Stomach (tissue), 9 donors: ENCODE measurements around the gene ITGB5. TPM values are rescaled to one million over a fixed set of nuclear protein-coding genes. Genes with fewer than 3 reads are reported as not detected.
A peak's percentile ranks its signal among the peaks of the same experiment; 100 is the strongest.

Experiments
- DNase-seq, 2 donors: peaks; one replicate each; pipeline versions ENCODE4 v3.0.0 to v3.0.0-alpha.2; 2013 to 2019
- H3K27ac ChIP-seq, 5 donors: fragments of 200-600 bp in 4 of 5; sonication (generic) in 4 of 5; one replicate each; pipeline ENCODE4 v1.5.1; 2013 to 2019; ENCODE audit warnings: mild to moderate bottlenecking in 1 of 5, moderate library complexity in 1 of 5
- H3K27me3 ChIP-seq, 3 donors: fragments of 200-600 bp; sonication (generic); one replicate each; pipeline ENCODE4 v1.5.1; 2017 to 2019; ENCODE audit warnings: mixed run types in 1 of 3
- H3K36me3 ChIP-seq, 4 donors: fragments of 200-600 bp; sonication (generic); 1 replicate in 3 of 4; 2 replicates in 1 of 4; pipeline ENCODE4 v1.5.1; 2016 to 2019
- H3K4me1 ChIP-seq, 4 donors: fragments of 200-600 bp; sonication (generic); one replicate each; pipeline ENCODE4 v1.5.1; 2016 to 2019
- H3K4me3 ChIP-seq, 4 donors: fragments of 200-600 bp; sonication (generic) in 3 of 4; one replicate each; pipeline ENCODE4 v1.5.1; 2016 to 2019; ENCODE audit warnings: mild to moderate bottlenecking in 1 of 4
- H3K9me3 ChIP-seq, 4 donors: fragments of 200-600 bp; sonication (generic); one replicate each; pipeline ENCODE4 v1.5.1; 2016 to 2019
- CTCF ChIP-seq, 7 experiments: fragments of 450-650 bp in 4 of 7; fragments of 200-600 bp in 3 of 7; sonication (generic) in 3 of 7; IDR thresholded peaks; one replicate each; pipeline ENCODE4 v1.5.1; 2016 to 2019; ENCODE audit warnings: antibody characterized with exemption in 7 of 7, control low read depth in 2 of 7, mild to moderate bottlenecking in 1 of 7
- EP300 ChIP-seq: sonication (generic); formaldehyde crosslinking; IDR thresholded peaks from one replicate; pipeline ENCODE4 v1.6.1; 2017; ENCODE audit warnings: antibody characterized with exemption
- POLR2A ChIP-seq, 4 donors: fragments of 450-650 bp; IDR thresholded peaks; one replicate each; pipeline ENCODE4 v1.6.1; 2016; ENCODE audit warnings: antibody characterized with exemption in 4 of 4, control low read depth in 2 of 4, mild to moderate bottlenecking in 1 of 4, moderate library complexity in 1 of 4
- POLR2AphosphoS5 ChIP-seq, 3 donors: sonication (generic); formaldehyde crosslinking; IDR thresholded peaks; one replicate each; pipeline ENCODE4 v1.6.1; 2016; ENCODE audit warnings: antibody characterized with exemption in 3 of 3
- WGBS, 5 donors: extraction: QIAGEN DNeasy Blood & Tissue Kit in 3 of 5; methylation state at CpG; one replicate each; pipeline versions ENCODE4 v1.1.5 to v1.1.7; 2013 to 2018; 5-methylcytosine and 5-hydroxymethylcytosine counted together
- intact Hi-C: fragments of 100-400 bp; cut with DNase I; formaldehyde crosslinking; loops from one replicate; pipeline ENCODE4 v1.15.1; 2023; ENCODE audit warnings: low total_unique reads
- polyA plus RNA-seq, 3 donors: library from polyadenylated mRNA; stranded (reverse); fragments of 200-250 nt; gene quantifications; one replicate each; pipeline ENCODE4 v1.2.3, GENCODE V29; 2013
- total RNA-seq, 5 donors: library from RNA; depleted of rRNA; stranded (reverse); fragments of >200 nt; gene quantifications; one replicate each; pipeline versions ENCODE4 v1.1.0 to v1.2.3, GENCODE V29; 2014 to 2016
- donor health status: healthy with polysubstance abuse.
- donor health status: Bipolar disorder and iron deficiency.
- donor health status: healthy.

ITGB5 gene
- total and polyA plus RNA-seq, 8 donors = 8.2 to 205 (median 54.1) TPM

GRCh38 chr3:124862006-124862405 is 25.2 kb downstream of the ITGB5 start:
- TF ChIP-seq POLR2AphosphoS5 (IDR thresholded peaks at IDR 0.05) (no peak), EP300 (no peak), CTCF (IDR thresholded peaks at IDR 0.05) (no peak), POLR2A (IDR thresholded peaks at IDR 0.05) (no peak)
- intact Hi-C loops = no loop called here
- Histone ChIP-seq H3K27me3 (no peaks in the 10 kb centered on the region), H3K27ac (peak overlapping the region in 3 of 5 donors; percentile 2 to 44 (median 4)), H3K4me1 (peaks cover 4 to 53% (median 27%) of the 10 kb centered on the region in 4 donors), H3K36me3 (peaks cover 0 to 9% (median 2%) of the 10 kb centered on the region in 4 donors), H3K9me3 (no peaks in the 10 kb centered on the region), H3K4me3 (no peak overlapping the region)
- no peak for DNase-seq
- WGBS, 5 donors = 55 to 88% (median 78%) methylated on average over 2 of the region's 2 CpGs

- WGBS, 5 donors = 62 to 83% (median 81%) methylated on average over 9 of the region's 9 CpGs
- no peaks in the 10 kb centered on the region for H3K27me3 ChIP-seq
- peak overlapping the region in 4 of 5 donors; percentile 31 to 70 (median 66) for H3K27ac ChIP-seq
- H3K4me3 ChIP-seq = no peak overlapping the region
- H3K9me3 ChIP-seq = no peaks in the 10 kb centered on the region
- no peak for DNase-seq
- TF ChIP-seq CTCF (IDR thresholded peaks at IDR 0.05) = no peak
- intact Hi-C loops = no loop called here
- H3K36me3 ChIP-seq = peaks cover 0 to 9% (median under 1%) of the 10 kb centered on the region in 4 donors
- H3K4me1 ChIP-seq = peaks cover 4 to 48% (median 26%) of the 10 kb centered on the region in 4 donors
Measured at GRCh38 chr3:124861041-124861440, 26.1 kb downstream of the ITGB5 start.

GRCh38 chr3:124860599-124860998 is 26.6 kb downstream of the ITGB5 start:
- WGBS, 5 donors = 54 to 79% (median 70%) methylated on average over 1 of the region's 1 CpG
- no peak overlapping the region for H3K4me3 ChIP-seq
- TF ChIP-seq CTCF (IDR thresholded peaks at IDR 0.05) (no peak), EP300 (peak; percentile 6), POLR2AphosphoS5 (IDR thresholded peaks at IDR 0.05) (peak in 2 of 3 donors; percentile 30 to 89), POLR2A (IDR thresholded peaks at IDR 0.05) (no peak)
- peak; percentile 33 to 46 for DNase-seq
- peaks cover 0 to 9% (median 0%) of the 10 kb centered on the region in 4 donors for H3K36me3 ChIP-seq
- peak overlapping the region in 4 of 5 donors; percentile 31 to 70 (median 66) for H3K27ac ChIP-seq
- no peaks in the 10 kb centered on the region for H3K27me3 ChIP-seq
- H3K4me1 ChIP-seq = peaks cover 4 to 48% (median 26%) of the 10 kb centered on the region in 4 donors
- intact Hi-C loops = no loop called here
- H3K9me3 ChIP-seq = no peaks in the 10 kb centered on the region

GRCh38 chr3:124859025-124859424 is 28.1 kb downstream of the ITGB5 start:
- Histone ChIP-seq H3K36me3 (peaks cover 0 to 17% (median 5%) of the 10 kb centered on the region in 4 donors), H3K27me3 (no peaks in the 10 kb centered on the region), H3K4me3 (no peak overlapping the region), H3K27ac (peak overlapping the region in 4 of 5 donors; percentile 10 to 70 (median 52)), H3K4me1 (peaks cover 4 to 48% (median 26%) of the 10 kb centered on the region in 4 donors), H3K9me3 (no peaks in the 10 kb centered on the region)
- TF ChIP-seq EP300 (no peak), POLR2A (IDR thresholded peaks at IDR 0.05) (no peak), POLR2AphosphoS5 (IDR thresholded peaks at IDR 0.05) (no peak), CTCF (IDR thresholded peaks at IDR 0.05) (no peak)
- DNase-seq = no peak
- 57 to 84% (median 81%) methylated on average over 3 to 7 of the region's 7 CpGs for WGBS, 5 donors
- intact Hi-C loops = no loop called here
